NOMO-1 (cell line): ENCODE results near the gene CHN2.

Experiments used
- DNase-seq, 2 experiments: peaks; one replicate each; lab custom pipeline; 2025; ENCODE audit not compliant: unreplicated experiment in 2 of 2; lab: John Stamatoyannopoulos, UW

The CHN2 gene

DNA sequence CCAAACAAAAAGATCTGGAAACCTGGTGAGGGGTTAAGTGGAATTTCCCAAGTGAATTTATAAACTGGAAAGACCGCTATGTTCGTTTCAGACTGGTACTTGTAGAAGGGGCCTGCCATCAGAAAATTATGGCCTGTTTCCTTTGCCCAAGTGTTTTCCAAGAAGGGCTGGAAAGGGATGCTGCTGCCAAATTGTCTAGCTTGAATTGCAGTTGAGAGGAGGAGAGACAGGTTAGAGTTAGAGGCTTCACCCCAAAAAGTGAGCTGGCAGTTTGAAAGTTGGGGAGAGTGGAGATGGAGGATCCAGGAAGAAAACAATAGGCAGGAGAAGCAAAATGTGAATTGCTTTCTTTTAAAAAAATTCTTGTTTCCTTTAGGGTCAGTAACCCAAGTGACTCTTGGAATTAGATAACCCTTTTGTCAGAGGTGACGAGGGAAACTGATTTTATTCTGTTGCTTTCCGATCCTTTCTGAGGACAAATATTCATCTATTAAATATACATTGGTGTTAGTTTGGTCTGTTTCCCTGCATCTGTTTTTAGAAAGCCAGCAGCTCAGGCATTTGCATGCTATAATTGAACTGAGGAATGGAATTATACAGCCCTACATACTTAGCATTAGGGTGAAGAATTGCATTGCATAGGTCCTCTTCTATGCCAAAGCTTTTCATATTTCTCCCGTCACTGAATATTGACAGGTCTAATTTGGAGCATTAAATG, 286.5 kb downstream of the CHN2 start:
- DNase-seq: no peak

GRCh38 chr7:29482056-29482455, 287.5 kb downstream of the CHN2 start:
- DNase-seq: no peak

GRCh38 chr7:29483219-29484104, 288.9 kb downstream of the CHN2 start:
- no peak for DNase-seq

GRCh38 chr7:29484280-29484679, 289.7 kb downstream of the CHN2 start:
- no peak for DNase-seq

DNA sequence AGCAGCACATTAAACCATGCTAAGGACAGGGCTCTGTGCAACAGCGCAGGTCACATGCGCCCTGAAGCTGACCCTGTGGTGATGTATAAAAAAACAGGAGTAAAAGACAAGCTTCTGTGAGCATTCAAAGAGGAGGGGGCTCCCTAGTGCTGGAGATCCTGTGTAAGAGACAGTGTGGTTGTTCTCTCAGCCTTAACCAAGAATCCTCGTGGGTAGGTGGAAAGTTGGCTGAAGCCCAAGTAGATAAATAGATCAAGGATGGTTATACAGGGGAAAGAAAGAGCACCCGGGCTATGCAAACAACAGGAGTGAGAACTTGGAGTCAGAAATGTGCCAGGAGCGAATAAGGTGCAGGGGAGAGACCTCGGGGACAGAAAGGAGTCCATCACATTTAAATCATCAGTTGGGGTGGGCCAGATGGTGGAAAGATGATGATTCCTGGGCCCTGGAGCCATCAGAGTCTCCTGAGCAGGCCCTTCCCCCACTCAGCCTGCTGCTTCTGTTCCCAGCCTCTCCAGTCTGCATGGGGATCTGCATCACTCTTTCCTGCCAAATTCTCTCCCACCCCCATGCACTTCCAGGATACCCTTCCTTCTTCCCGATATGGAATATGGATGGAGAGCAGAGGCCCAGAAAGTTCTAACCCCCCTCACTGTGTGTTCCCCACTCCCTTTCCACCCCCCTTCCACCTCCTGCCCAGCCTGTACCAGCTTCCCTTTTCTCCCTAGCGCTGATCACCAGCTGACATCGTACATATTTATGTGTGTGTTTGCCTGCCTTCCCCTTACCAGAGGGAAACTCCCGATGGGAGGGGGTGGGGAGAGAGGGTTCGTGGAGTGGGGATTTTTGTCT, 291.0 kb downstream of the CHN2 start:
- DNase-seq: no peak

DNA sequence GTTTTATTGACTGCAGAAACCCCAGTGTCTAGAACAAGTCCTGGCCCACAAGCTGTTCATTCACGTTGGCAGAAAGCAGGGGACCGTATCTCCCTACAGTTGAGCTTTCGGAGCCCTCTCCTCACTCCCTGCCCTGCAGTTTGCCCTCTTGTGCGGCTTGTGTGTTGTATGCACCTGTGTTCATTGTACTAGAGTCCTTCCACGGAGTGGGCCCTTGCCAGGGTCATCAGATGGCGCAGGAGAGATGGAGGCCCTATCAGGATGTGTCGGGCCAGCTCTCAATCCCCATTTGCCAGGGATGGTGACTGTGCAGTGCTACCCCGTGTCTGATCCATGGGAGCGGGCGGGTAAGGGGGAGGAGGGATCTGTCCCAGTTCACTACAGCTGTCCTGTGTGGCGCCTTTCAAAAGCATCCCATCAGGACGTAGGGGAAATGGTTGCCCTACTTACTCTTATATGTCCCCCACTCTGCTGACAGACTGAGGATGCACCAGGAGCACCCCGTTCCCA, 291.7 kb downstream of the CHN2 start:
- DNase-seq: no peak

- no peak for DNase-seq
These were observed 292.8 kb downstream of the CHN2 start for GRCh38 chr7:29487424-29487823.

- DNase-seq: no peak
These were observed 293.8 kb downstream of the CHN2 start for GRCh38 chr7:29488203-29488970.

GRCh38 chr7:29488977-29489376, 294.4 kb downstream of the CHN2 start:
- no peak for DNase-seq

GRCh38 chr7:29490094-29490607, 295.6 kb downstream of the CHN2 start:
- DNase-seq: no peak

DNA sequence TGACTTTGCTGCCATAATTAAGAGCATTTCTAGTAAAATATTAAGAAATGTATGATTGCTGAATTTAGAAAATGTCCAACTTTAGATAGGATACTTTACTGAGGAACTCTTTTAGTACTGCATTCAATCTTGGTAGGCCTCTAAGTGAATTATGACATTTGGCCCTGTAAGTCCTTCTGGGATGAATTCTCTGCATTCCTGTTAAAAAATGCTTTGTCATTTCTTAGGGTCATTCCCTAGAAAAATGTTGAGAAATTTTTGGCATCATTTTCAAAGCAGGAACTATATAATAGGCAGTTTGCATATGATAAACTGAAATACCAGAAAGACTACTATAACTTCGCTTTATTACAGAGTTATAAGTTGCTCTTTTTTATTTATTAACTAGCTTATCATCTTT, 299.8 kb downstream of the CHN2 start:
- no peak for DNase-seq

DNA sequence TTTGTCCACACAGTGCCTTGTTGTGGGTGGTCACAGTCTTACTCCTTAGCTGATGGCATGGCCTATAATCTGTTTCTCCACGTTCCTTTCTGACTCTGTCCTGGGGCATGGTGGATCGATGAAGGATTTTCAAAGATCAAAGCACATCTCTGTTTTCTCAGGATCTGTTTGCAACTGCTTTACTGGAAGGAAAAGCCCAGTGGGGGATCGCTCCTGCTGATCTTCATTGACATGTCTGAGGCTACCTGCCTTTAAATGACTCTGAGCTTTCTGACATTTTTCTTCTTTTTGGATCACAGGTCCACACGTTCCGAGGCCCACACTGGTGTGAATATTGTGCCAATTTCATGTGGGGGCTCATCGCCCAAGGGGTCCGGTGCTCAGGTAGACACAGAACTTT, 301.1 kb downstream of the CHN2 start:
- no peak for DNase-seq

DNA sequence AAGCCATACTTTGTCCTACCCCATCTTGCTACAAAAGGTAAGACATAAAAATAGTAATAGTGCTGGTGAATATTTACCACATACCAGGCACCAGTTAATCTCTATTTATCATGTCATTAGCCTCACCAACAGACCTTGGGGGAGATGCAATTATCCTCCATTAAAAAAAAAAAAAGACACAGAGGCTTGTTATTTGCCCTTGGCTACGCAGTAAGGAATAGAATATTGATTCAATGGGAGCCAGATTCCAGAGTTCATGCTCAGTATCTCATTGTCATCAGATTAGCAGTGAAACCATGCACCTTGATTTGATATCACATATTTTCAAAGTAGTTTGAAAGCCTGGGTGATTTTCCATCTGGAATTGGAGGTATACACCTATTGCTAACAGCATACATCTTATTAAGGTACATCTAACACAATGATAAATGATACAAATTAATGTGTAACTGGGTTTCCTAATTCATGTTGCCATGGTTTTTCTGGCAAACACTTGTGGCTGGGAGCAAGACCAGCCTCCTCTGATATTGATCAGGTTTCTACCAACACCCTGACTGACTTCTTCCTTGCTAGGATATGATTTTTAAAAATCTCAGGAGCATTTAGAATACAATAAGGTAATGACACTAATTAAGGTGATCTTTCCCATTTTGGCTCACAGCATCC, 301.9 kb downstream of the CHN2 start:
- no peak for DNase-seq

GRCh38 chr7:29499932-29500331, 305.4 kb downstream of the CHN2 start:
- DNase-seq: no peak

DNA sequence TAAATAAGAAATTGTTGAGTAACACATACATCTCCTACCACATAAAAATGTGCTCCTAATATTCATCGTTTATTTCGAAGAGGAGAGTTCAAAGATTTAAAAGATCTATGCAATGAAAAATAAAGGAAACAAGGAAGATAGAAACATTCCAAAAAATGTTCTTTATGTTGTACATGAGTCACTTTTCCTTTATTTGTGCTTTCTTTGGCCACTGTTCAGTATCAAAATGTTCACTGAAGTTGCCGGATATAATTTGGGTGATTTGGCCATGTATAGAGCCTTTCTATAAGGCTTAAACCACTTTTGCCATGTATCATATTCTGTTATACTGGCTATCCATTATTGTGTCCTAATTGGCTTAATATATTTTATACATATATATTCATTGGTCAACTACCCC, 306.1 kb downstream of the CHN2 start:
- DNase-seq: no peak

DNA sequence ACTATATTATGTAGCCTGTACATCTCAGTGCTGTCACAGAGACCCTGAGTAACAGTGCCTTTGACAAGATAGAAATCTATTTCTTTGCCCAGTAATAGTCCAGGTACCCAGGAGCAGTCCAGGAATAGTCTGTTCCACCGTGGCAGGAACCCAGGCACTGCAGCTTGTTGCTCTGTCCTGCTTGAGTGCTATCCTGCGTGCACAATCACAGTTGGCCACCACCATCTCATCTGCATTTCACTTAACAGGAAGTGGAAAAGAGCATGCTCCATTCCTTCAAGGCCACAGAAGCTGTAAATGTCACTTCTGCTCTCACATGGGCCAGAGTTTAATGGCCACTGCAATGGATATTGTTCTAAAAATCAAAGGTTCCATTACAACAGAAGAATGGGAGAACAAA, 307.6 kb downstream of the CHN2 start:
- no peak for DNase-seq

DNA sequence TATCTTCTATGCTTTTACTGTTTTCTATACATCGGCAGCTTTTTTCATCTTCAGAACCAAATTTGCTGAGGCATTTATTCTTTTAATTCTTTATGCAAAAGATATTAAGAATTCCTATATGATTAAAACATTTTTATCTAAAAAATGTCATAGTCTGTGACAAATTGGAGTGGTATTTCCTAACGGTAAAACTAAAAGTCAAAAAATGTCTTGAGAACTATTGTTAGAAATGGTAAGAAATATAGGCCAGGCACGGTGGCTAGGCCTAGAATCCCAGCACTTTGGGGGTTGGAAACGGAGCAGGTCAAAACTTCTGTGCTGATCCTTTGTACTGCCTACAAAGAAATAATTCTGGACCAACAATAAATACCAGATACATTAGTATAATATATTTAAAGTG, 311.4 kb downstream of the CHN2 start:
- DNase-seq: no peak

DNA sequence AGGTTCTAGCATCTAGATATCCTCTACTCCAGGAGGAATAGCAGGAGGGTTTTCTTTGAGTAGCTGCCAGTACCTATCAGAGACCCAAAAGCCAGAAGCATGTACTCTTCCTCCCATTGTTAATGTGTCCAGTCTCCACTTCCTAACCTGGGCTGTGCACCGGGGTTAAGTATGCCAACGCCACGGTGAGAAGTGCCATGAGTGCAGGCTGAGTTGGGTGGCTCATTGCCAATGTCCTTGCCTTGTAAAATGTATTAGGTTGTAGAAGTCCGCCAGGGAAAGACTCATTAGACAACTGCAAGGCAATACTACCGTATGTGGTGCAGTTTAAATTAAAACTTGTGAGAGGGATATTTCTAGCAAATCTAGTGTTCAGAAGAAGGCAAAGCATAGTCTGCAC, 314.0 kb downstream of the CHN2 start:
- DNase-seq: no peak

- no peak for DNase-seq
These were observed 315.5 kb downstream of the CHN2 start for GRCh38 chr7:29510028-29510427.

- no peak for DNase-seq
These were observed 316.8 kb downstream of the CHN2 start for GRCh38 chr7:29511337-29511736.
